ENCODE measurements around the gene TFF2.

Gene TFF2

DNA sequence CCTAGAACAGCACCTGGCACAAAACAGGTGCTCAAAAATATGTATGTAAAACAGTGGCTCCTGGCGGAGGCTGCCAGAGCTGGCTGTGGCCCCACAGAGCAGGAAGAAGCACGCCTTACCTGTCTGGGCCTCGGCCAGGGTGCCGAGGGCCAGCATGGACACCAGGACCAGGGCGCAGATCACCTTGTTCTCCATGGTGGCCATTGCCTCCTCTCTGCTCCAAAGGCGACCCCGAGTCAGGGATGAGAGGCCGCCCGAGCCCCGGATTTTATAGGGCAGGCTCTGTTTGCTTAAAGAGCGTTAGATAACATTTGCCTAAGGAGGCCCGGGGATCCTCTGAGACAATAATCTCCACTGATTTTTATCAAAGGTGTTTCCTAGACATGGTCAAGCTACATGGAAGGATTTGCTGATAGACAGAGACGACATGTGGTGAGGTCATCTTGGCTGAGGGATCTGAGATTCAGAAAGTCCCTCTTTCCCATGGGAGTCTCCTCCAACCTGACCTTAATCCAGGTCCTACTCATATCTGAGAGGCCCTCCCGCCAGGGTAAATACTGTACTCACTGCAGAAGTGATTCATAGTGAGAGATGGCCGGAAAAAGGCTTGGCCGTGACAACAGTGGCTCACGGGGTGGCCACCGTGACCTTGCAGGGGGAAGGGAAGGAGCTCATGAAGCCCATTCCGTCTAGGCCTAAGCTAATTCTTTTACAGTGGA lies 15.7 kb upstream of the TFF2 start, which contains the start of gene TFF1:
TSS of gene TFF1 (minus strand) at position 244 of the 719 bp plus-strand sequence. CDS start at position 204, 40 bp downstream.
- in situ Hi-C loops (cut with MboI; ENCODE audit: low sequenced_read_pairs), result no loop called here

DNA sequence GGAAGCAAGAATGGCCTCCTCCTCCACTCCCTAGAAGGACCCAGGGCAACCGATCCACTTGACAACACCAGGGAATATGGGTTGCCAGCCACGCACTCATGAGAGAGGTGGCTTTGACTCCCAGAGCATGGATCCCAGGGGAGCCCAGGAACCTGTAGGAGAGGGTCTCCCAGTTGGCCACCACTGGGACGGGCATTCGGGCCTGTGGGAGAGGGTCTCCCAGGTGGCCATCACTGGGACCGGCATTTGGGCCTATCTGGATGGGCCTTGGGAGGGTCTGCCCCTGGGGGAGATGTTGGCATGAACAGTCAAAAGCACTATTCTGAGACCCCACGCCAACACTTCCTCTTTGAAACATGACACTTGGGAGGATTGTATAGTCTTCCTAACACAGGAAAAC lies 15.0 kb upstream of the TFF2 start:
- in situ Hi-C loops (cut with MboI; ENCODE audit: low sequenced_read_pairs), result no loop called here

DNA sequence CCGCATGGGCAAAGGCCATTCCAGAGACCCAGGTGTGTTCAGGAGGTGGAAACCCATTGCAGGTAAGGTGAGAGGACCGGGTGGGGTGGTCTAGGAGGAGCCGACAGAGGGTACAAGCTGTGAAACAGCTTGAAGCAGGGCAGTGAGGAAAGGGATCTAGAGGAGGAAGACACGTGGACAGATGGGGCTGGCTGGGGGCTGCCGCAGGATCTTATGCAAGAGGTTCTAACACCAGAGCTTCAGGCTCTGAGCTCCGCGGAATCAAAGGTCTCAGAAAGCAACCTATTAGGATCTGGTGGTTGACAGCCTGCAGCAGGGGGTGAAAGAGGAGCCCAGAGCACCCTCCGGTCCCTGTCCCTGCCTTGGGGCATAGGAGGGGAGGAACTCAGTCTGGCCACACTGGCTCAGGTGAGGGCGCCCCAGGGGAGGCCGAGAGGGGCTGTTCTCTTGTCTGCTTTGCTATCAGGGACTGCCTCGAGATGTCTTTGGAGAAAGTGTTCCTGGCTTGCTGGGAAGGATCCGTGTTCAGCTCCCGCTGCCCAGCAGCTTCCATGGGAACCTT lies 13.6 kb upstream of the TFF2 start:
- in situ Hi-C loops (cut with MboI; ENCODE audit: low sequenced_read_pairs), result no loop called here

DNA sequence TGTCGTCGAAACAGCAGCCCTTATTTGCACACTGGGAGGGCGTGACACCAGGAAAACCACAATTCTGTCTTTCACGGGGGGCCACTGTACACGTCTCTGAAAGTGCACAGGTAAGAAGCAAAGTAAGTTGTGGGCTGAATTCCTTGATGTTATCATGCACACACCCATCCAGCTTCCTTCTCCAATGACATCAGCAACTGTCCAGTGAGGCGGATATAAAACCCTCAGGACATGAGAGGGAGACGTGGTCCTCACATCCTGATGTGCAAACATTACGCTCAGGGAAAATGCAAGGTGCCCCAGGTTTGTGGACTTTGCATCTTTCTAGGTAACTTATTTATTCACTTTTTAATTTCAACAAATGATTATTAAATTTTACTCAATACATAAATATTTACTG lies 12.5 kb upstream of the TFF2 start:
- in situ Hi-C loops (cut with MboI; ENCODE audit: low sequenced_read_pairs), result no loop called here

DNA sequence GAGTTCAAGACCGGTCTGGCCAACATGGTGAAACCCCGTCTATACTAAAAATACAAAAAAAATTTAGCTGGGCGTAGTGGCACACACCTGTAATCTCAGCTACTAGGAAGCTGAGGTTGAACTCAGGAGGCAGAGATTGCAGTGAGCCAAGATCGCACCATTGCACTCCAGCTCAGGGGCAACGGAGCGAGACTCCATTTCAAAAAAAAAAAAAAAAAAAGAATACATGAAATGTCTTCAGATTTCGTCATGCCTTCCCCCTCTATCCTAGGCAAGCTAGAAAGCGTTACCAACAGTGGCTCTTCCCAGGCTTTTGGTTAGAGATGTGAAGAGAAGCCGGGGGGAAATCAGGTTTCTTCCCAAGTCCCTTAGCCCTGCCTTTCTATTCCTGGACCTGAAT lies 11.9 kb upstream of the TFF2 start:
- in situ Hi-C loops (cut with MboI; ENCODE audit: low sequenced_read_pairs), result no loop called here

DNA sequence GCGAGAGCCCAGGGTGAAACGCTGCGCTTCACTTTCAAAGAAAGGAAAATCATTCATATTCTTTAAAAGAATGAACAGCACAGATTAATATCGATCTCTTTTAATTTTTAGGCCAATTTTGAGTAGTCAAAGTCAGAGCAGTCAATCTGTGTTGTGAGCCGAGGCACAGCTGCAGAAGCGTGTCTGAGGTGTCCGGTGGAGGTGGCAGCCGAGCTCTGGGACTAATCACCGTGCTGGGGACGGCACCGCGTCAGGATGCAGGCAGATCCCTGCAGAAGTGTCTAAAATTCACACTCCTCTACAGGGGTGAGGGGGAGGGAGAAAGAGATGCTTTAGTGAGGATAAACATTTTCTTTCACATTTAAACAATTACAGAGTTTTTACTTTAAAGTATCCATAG lies 11.4 kb upstream of the TFF2 start:
- in situ Hi-C loops (cut with MboI; ENCODE audit: low sequenced_read_pairs), result no loop called here

DNA sequence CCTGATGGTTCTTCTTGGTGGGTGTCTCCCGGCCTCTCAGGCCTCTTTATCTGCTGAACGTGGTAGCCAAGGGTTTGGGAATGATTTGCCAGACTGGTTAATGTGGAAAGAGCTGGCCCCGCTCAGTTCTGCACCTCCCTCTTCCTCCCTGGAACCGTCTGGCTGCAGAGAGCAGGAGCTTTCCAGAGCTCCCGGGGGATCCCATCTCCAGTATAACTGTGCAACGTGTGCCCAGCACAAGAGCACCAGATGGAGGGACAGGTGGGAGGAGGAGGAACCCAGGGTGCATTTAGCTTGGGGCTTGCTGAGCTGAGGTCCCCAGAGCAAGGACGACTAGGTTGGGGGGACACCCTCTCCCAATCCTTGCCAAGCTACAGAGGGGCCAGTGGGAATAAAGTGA lies 10.5 kb upstream of the TFF2 start:
- in situ Hi-C loops (cut with MboI; ENCODE audit: low sequenced_read_pairs), result no loop called here

DNA sequence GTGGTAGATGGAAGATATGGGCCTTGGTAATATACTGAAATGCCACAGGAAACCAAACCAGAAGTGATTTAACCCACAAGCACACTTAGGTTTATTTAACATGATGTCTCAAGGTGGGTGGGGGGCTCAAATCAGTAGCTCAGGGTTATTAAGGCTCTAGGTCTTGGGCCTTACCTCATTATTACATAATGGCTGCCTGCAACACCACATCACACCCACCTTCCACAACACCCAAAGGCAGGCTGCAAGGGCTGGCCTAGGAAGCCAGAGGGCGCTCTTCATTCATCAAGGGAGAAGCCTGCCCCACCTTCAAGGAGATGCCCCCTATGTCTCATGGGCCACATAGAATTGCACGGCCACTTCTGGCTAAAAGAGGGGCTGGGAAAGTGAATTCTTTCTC lies 9.5 kb upstream of the TFF2 start:
- in situ Hi-C loops (cut with MboI; ENCODE audit: low sequenced_read_pairs), result no loop called here

DNA sequence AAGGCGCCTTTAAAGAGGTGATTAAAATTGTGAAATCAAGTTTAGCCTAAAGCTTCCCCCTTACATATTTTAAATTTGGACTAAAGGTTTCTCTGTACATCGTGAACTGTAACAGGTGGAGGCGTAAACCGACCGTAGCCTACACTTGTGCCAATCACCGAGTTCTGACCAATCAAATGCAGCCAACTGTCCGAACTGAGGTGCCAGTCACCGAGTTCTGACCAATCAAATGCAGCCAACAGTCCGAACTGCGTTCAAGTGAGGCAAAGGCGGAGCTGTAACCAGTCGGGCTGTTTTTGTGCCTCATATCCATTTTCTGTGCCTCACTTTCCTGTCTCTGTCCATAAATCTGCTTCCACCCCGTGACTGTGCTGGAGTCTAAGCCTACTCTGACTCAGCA lies 8.1 kb upstream of the TFF2 start:
- in situ Hi-C loops (cut with MboI; ENCODE audit: low sequenced_read_pairs), result no loop called here

DNA sequence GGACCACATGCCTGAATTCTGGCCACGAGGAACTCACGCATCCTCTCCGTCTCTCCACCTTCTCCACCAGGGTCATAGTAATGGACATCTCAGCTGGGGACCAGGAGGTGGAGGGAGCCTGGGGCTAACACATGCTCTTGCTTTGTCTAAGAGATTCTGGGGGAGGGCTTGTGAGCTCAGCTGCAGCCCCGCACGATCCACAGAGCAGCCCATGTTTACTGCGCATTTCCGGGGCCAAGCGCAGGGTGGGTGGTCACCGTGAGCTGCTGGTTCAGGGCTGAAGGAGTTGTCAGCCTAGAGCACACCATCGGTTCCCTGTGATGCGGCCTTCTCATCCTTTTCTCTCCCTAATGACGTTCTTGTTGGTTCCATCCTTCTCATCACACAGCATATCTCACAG lies 7.5 kb upstream of the TFF2 start:
- in situ Hi-C loops (cut with MboI; ENCODE audit: low sequenced_read_pairs), result no loop called here

DNA sequence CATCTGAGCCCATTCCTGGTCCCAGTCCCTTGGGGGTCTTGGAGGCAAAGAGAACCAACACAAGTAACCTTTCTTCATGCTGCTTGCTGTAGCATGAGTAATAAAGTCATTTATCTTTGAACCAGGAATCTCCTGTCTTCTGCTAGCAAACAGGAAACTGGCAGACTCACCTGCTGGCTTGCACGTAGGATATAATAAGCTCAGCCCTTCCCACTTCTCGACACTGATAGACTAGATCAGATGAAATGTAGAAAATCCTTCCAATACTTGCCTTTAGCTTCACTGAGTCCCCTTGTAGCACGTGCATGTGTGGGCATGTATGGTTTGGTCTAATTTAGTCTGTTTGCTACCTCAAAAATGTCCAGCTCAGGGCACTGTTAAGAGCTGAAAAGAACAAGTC lies 6.5 kb upstream of the TFF2 start:
- in situ Hi-C loops (cut with MboI; ENCODE audit: low sequenced_read_pairs), result no loop called here

DNA sequence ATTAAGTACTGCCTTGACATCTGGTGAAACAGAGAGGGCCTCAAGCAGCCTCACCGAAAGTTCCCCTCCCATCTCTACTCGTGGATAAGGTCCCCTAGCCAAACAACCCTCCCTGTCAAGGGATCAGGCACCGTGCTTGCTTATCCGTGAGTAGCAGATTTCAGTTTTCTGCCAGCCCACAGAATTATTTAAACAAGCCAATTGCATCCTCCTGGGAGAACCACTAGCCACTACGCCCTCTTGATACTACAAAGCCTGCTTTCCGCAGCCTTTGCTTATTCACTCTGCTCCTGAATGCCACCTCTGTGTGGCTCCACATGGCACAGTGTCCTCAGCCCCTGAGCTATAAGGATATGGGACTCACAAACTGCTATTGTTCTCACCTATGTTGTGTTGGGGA lies 5.9 kb upstream of the TFF2 start:
- in situ Hi-C loops (cut with MboI; ENCODE audit: low sequenced_read_pairs), result no loop called here

DNA sequence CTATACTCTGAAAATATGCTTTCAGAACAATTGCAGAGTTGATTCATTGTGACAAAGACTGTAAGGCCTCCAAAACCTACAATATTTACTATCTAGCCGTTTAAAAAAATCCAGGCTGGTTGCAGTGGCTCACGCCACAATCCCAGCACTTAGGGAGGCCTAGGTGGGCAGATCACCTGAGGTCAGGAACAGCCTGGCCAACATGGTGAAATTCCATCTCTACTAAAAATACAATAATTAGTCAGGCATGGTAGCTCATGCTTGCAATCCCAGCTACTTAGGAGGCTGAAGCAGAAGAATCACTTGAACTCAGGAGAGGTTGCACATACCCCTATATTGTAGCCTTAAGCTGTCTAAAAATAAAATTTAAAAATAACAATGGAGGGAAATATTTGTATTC lies 5.3 kb upstream of the TFF2 start:
- in situ Hi-C loops (cut with MboI; ENCODE audit: low sequenced_read_pairs), result no loop called here

DNA sequence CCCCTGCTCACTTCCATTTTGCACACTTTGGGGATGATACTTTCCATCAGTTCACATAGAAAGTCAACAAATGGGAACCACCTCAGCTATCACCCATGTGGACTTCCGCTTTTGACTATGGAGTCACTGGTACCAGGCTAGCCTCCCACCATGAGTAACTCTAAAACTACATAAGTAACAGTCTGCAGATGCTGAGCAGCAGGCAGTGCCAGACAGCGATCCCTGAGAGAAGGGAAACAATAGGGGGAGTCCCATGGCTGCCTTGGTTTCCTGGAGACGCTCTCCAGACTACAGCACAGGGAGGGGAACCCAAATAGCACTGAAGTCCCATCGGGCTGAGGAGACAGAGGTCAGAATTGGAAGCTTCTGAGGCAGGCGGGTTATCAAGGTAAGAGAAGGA lies 2.8 kb upstream of the TFF2 start:
- in situ Hi-C loops (cut with MboI; ENCODE audit: low sequenced_read_pairs), result no loop called here

DNA sequence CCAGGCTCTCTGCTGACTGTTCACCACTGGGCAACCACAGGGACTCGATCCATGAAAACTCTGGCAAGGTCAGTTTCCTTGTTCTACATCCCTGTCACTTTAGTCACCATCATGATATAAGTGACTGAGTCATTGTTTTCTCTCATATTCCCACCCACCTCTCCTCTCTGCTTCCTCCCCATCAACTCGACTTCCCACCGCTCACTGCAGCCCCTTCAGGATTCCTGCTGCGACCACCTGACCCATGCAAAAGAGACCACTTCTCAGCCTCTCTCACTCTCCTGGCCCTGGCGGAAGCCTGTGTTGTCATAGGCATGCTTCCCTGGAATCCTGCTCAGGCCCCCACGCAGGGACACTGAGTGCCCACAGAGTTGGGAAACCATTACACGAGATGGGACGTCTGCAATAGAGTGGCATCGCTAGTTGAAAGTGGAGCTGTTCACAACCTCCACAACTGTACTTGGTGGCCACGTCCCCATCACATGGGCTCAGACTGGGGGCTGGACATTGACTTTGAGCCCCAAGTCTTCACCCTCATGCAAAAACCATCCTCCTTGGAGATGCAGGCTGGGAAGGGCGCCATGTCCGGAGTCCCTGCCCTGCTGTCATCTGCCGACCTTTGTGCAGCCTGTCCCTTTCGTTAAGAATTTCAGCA lies 1.8 kb upstream of the TFF2 start:
- in situ Hi-C loops (cut with MboI; ENCODE audit: low sequenced_read_pairs), result no loop called here

DNA sequence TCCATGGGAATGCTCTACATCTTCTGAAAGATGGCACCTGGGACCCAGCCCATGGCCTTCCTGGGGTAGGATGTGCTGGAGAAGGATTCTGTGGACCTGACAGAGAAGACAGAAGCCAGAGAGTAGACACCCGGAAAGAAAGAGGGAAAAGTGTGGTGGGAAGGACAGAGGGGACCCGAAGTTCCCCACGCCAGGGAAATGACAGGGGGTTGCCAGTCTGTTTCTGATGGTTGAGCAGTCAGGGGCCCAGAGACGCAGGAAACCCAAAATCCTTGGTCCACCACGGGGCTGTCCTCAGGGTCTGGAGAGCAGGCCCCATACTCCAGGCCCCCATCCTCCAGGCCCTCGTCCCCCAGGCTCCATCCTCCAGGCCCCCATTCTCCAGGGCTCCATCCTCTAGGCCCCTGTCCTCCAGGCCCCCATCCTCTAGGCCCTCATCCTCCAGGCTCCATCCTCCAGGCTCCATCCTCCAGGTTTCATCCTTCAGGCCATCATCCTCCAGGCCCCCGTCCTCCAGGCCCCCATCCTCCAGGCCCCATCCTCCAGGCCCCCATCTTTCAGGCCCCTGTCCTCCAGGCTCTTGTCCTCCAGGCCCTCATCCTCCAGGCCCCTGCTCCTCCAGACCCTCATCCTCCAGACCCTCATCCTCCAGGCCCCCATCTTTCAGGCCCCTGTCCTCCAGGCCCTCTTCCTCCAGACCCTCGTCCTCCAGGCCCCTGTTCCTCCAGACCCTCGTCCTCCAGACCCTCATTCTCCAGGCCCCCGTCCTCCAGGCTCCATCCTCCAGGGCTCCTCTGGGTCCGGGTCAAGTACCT lies 1.0 kb upstream of the TFF2 start:
- in situ Hi-C loops (cut with MboI; ENCODE audit: low sequenced_read_pairs), result no loop called here

DNA sequence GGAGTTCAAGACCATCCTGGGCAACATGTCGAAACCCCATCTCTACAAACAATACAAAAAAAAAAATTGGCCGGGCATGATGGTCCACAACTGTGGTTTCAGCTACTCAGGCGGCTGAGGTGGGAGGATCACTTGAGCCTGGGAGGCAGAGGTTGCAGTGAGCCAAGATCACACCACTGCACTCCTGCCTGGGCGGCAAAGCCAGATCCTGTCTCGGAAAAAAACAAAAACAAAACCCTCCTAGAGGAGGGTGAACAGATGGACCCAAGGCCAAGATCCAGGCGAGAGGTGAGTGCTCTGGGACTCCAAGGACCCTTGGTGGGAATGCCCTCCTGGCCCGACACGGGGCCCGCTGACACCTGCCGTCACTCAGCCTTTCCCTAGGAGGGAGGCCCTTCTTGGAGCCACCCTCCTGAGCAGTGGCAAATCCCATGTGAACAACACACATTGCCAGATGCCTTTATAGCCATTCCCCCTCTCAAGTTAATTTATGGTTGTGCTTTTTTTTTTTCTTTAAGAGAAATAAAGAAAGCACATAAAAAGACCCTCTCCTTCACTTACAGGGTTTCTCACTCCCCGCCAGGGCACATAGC lies 380 bp downstream of the TFF2 start:
- in situ Hi-C loops (cut with MboI; ENCODE audit: low sequenced_read_pairs), result no loop called here

DNA sequence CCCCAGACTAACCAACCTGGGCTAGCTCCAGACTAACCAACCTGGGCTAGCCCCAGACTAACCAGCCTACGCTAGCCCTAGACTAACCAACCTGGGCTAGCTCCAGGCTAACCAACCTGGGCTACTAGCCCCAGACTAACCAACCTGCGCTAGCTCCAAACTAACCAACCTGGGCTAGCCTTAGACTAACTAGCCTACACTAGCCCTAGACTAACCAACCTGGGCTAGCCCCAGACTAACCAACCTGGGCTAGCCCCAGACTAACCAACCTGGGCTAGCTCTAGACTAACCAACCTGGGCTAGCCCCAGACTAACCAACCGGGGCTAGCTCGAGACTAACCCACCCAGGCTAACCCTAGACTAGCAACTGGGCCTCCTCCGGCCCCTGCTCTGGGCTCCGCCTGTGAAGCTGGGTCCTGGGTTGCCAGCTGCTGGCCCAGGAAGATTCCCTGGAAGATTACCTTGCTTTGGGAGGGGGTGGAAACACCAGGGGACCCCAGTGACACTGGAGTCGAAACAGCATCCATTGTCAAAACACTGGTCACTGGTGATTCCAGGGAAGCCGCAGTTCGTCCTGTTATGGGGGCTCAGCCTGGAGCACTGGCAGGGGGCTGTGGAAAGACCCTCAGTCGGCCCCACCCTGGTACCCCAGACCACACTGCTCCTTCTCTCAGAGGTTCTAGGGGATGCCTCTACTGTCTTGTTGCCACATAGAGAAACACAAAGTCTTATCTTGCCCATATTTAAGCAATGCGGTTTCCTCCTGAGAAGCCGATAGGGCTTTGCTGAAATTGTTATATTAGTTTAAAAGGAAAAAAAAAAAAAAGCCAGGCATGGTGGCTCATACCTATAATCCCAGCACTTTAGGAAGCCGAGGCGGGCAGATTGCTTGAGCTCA lies 1.1 kb downstream of the TFF2 start:
- in situ Hi-C loops (cut with MboI; ENCODE audit: low sequenced_read_pairs), result no loop called here

DNA sequence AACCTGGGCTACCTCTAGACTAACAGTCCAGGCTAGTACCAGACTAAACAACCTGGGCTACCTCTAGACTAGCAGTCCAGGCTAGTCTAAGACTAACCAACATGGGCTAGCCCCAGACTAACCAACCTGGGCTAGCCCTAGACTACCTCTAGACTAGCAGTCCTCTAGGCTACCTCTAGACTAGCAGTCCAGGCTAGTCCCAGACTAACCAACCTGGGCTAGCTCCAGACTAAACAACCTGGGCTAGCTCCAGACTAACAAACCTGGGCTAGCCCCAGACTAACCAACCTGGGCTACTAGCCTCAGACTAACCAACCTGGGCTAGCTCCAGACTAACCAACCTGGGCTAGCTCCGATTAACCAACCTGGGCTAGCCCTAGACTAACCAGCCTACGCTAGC lies 2.0 kb downstream of the TFF2 start:
- in situ Hi-C loops (cut with MboI; ENCODE audit: low sequenced_read_pairs), result no loop called here

DNA sequence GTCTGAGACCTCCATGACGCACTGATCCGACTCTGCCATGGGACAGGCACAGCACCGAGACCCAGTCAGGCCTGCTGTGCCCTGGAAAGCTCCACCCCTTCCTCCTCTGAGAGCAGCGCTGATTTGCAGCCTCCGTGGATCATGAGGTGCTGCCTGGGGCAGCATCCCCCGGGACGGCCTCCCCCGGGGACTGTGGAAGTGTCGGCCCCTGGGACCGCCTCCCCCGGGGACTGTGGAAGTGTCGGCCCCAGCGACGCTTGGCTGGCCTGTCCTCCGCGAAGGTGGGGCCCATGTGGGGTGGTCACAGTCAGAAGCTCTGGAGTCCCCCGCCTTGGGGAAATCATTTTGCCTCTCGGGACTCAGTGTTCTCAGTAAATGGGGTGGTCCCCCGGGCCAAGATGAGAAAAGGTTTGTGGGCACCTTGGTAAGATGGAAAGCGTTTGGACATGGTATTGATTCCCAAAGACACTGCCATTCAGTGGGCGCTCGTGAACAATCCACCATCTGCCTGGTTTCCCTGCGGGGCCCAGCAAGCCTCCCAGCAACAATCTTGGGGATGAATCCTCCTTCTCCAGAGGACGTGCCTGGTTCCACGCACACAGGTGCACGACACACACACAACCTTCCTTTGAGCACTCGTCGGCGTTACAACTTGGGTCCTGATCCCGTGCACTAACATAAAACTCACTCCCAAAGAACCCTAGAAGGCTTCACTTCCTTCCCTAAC lies 3.0 kb downstream of the TFF2 start:
- in situ Hi-C loops (cut with MboI; ENCODE audit: low sequenced_read_pairs), result no loop called here
